HCT116 (cell line): ENCODE measurements around the gene GMDS. TPM values are rescaled to one million over a fixed set of nuclear protein-coding genes. Genes with fewer than 3 reads are reported as not detected.

Experiments
- ATAC-seq: fragments of 200-7000 bp; cut with Tn5 transposase; 2 replicates; pipeline ENCODE4 v1.9.1; 2020; ENCODE audit warnings: mild to moderate bottlenecking, moderate library complexity
- BruUV-seq: library from RNA; stranded (reverse); fragments of 400-500 nt; replicated peaks from 2 replicates; lab custom pipeline; 2021; lab: Mats Ljungman, UMichigan
- CTCF ChIA-PET: fragments of 300-600 bp; sonication (Branson Sonifier 250); formaldehyde crosslinking; loops from one replicate; lab custom pipeline; 2021; ENCODE audit warnings: antibody characterized with exemption; lab: Charles Lee
- POLR2A ChIA-PET: fragments of 300-600, 350-600 bp; sonication (Branson Sonifier 250); formaldehyde crosslinking; loops from one replicate; lab custom pipeline; 2021; ENCODE audit warnings: antibody characterized with exemption; lab: Charles Lee
- RAD21 ChIA-PET, 2 experiments: fragments of 300-600 bp; sonication (Branson Sonifier 250); formaldehyde crosslinking; loops; one replicate each; lab custom pipeline; 2023; ENCODE audit warnings: low total read pairs in 2 of 2; ENCODE audit not compliant: uncharacterized antibody in 2 of 2, unreplicated experiment in 2 of 2, low non-redundant PET in 1 of 2; lab: Charles Lee
- DNase-seq: peaks from one replicate; pipeline ENCODE4 v3.0.0-alpha.2; 2010; ENCODE audit warnings: low read depth, low spot score
- H2AFZ ChIP-seq: fragments of 200-600 bp; shearing (Covaris generic), sonication (generic); 2 replicates; pipeline ENCODE4 v1.6.1; 2017; ENCODE audit warnings: low read depth, mixed run types, mixed read lengths, antibody characterized with exemption, low read length; ENCODE audit not compliant: poor library complexity, severe bottlenecking
- H3K27ac ChIP-seq: 2 replicates; pipeline ENCODE4 v1.5.1; 2012; ENCODE audit warnings: low read depth, low read length
- H3K27me3 ChIP-seq: fragments of 200-600 bp; sonication (generic); 2 replicates; pipeline ENCODE4 v1.6.1; 2016; ENCODE audit warnings: mixed run types, low read length, mixed read lengths; ENCODE audit not compliant: insufficient read depth
- H3K36me3 ChIP-seq, 2 experiments: fragments of 200-500 bp in 1 of 2; fragments of 200-600 bp in 1 of 2; sonication (Bioruptor generic) in 1 of 2; sonication (generic) in 1 of 2; 2 replicates each; pipeline versions ENCODE4 v1.5.1 to v1.6.1; 2014 to 2016; ENCODE audit warnings: low read length in 2 of 2, inconsistent platforms in 1 of 2, mixed read lengths in 1 of 2, mixed run types in 1 of 2; ENCODE audit not compliant: insufficient read depth in 2 of 2, control insufficient read depth in 1 of 2
- H3K4me1 ChIP-seq, 2 experiments: fragments of 200-600 bp in 1 of 2; sonication (generic) in 1 of 2; 2 replicates each; pipeline versions ENCODE4 v1.5.1 to v1.6.1; 2012 to 2017; ENCODE audit warnings: low read length in 2 of 2, inconsistent platforms in 1 of 2, mild to moderate bottlenecking in 1 of 2, mixed read lengths in 1 of 2, mixed run types in 1 of 2, moderate library complexity in 1 of 2; ENCODE audit not compliant: insufficient read depth in 2 of 2, control insufficient read depth in 1 of 2
- H3K4me2 ChIP-seq: fragments of 200-600 bp; sonication (generic); 2 replicates; pipeline ENCODE4 v1.6.1; 2017; ENCODE audit warnings: mixed run types, low read length, mixed read lengths
- H3K4me3 ChIP-seq, 2 experiments: fragments of 200-600 bp in 1 of 2; sonication (generic) in 1 of 2; replicated peaks in 1 of 2; 2 replicates each; pipeline ENCODE4 v1.5.1; 2011 to 2016; ENCODE audit warnings: low read length in 2 of 2, control low read depth in 1 of 2, low read depth in 1 of 2, mild to moderate bottlenecking in 1 of 2, mixed read lengths in 1 of 2, mixed run types in 1 of 2
- H3K79me2 ChIP-seq: fragments of 200-600 bp; sonication (generic); 2 replicates; pipeline ENCODE4 v1.6.1; 2017; ENCODE audit warnings: mild to moderate bottlenecking, mixed run types, low read length, moderate library complexity, mixed read lengths; ENCODE audit not compliant: insufficient read depth
- H3K9ac ChIP-seq: fragments of 200-600 bp; sonication (generic); 2 replicates; pipeline ENCODE4 v1.6.1; 2016; ENCODE audit warnings: low read length, mixed read lengths
- H3K9me2 ChIP-seq: fragments of 200-600 bp; sonication (generic), shearing (Covaris generic); 2 replicates; pipeline ENCODE4 v1.6.1; 2017; ENCODE audit warnings: mixed run types, mild to moderate bottlenecking, moderate library complexity; ENCODE audit not compliant: insufficient read depth
- H3K9me3 ChIP-seq, 2 experiments: fragments of 200-500 bp in 1 of 2; fragments of 200-600 bp in 1 of 2; sonication (Bioruptor generic) in 1 of 2; sonication (generic) in 1 of 2; 2 replicates each; pipeline ENCODE4 v1.6.1; 2014 to 2017; ENCODE audit warnings: low read length in 2 of 2, mixed read lengths in 2 of 2, inconsistent platforms in 1 of 2, low read depth in 1 of 2, mild to moderate bottlenecking in 1 of 2, mixed run types in 1 of 2, moderate library complexity in 1 of 2; ENCODE audit not compliant: control insufficient read depth in 1 of 2, insufficient read depth in 1 of 2
- H4K20me1 ChIP-seq: fragments of 200-600 bp; sonication (generic), shearing (Covaris generic); 2 replicates; pipeline ENCODE4 v1.6.1; 2017; ENCODE audit warnings: mixed run types, mild to moderate bottlenecking, moderate library complexity; ENCODE audit not compliant: insufficient read depth
- ATF3 ChIP-seq: IDR thresholded peaks from 2 replicates; pipeline ENCODE4 v1.6.1; 2012
- CBX3 ChIP-seq: IDR thresholded peaks from 2 replicates; pipeline ENCODE4 v1.6.1; 2012; ENCODE audit warnings: low read depth
- JUND ChIP-seq: IDR thresholded peaks from 2 replicates; pipeline ENCODE4 v1.6.1; 2012
- POLR2AphosphoS5 ChIP-seq: IDR thresholded peaks from 2 replicates; pipeline ENCODE4 v1.6.1; 2011; ENCODE audit warnings: mild to moderate bottlenecking, low read depth, low read length, moderate library complexity
- RAD21 ChIP-seq: IDR thresholded peaks from 2 replicates; pipeline ENCODE4 v1.6.1; 2012; ENCODE audit warnings: low read depth, mild to moderate bottlenecking
- REST ChIP-seq: IDR thresholded peaks from 2 replicates; pipeline ENCODE4 v1.6.1; 2012; ENCODE audit warnings: low read depth
- SP1 ChIP-seq: IDR thresholded peaks from 2 replicates; pipeline ENCODE4 v1.6.1; 2012; ENCODE audit warnings: low read depth
- TCF7L2 ChIP-seq: IDR thresholded peaks from 2 replicates; pipeline ENCODE4 v1.7.0; 2011; ENCODE audit warnings: borderline replicate concordance, inconsistent platforms; ENCODE audit not compliant: insufficient read depth, insufficient read length; ENCODE audit errors: extremely low read depth
- YY1 ChIP-seq: IDR thresholded peaks from 2 replicates; pipeline ENCODE4 v1.6.1; 2011; ENCODE audit warnings: low read length, low read depth, moderate library complexity, mild to moderate bottlenecking; ENCODE audit not compliant: insufficient replicate concordance; ENCODE audit errors: extremely low read depth
- ZNF274 ChIP-seq: fragments of 200-500 bp; sonication (Bioruptor generic); IDR thresholded peaks from 2 replicates; pipeline ENCODE4 v1.6.1; 2014; ENCODE audit warnings: mild to moderate bottlenecking, low read depth, low read length, inconsistent platforms
- intact Hi-C: fragments of 100-400 bp; cut with micrococcal nuclease; formaldehyde crosslinking; loops from 2 replicates; pipeline ENCODE4 v1.10.0; 2022
- total RNA-seq: library from RNA; stranded (reverse); gene quantifications from one replicate; pipeline ENCODE4 v1.2.1, GENCODE V29; 2021; ENCODE audit not compliant: unreplicated experiment
- TF ChIP-seq, protein P1 (sequence below): IDR thresholded peaks from 2 replicates; pipeline ENCODE4 v1.6.1; 2011; ENCODE audit warnings: mild to moderate bottlenecking, low read length, moderate library complexity; ENCODE audit not compliant: insufficient replicate concordance; ENCODE audit errors: extremely low read depth

GMDS gene
- total RNA-seq, 1 experiment from 2014 or later = 34.4 TPM

- H4K20me1 ChIP-seq = no peaks in the 10 kb centered on the region
- H3K4me2 ChIP-seq = no peak overlapping the region
- no peaks in the 10 kb centered on the region for H3K9me3 ChIP-seq
- TF ChIP-seq TCF7L2 (no peak), JUND (no peak), POLR2AphosphoS5 (no peak)
- TF ChIP-seq, protein P1, sequence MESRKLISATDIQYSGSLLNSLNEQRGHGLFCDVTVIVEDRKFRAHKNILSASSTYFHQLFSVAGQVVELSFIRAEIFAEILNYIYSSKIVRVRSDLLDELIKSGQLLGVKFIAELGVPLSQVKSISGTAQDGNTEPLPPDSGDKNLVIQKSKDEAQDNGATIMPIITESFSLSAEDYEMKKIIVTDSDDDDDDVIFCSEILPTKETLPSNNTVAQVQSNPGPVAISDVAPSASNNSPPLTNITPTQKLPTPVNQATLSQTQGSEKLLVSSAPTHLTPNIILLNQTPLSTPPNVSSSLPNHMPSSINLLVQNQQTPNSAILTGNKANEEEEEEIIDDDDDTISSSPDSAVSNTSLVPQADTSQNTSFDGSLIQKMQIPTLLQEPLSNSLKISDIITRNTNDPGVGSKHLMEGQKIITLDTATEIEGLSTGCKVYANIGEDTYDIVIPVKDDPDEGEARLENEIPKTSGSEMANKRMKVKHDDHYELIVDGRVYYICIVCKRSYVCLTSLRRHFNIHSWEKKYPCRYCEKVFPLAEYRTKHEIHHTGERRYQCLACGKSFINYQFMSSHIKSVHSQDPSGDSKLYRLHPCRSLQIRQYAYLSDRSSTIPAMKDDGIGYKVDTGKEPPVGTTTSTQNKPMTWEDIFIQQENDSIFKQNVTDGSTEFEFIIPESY = no peak
- no peaks in the 10 kb centered on the region for H3K79me2 ChIP-seq
- DNase-seq = no peak
- H3K9me2 ChIP-seq = no peaks in the 10 kb centered on the region
- no peaks in the 10 kb centered on the region for H3K36me3 ChIP-seq
- ChIA-PET POLR2A (no interaction called here), RAD21 (no interaction called here), CTCF (no interaction called here)
- H3K4me1 ChIP-seq = no peaks in the 10 kb centered on the region
- H3K27me3 ChIP-seq = no peaks in the 10 kb centered on the region
- no TSS peak for BruUV-seq
- no peak overlapping the region for H2AFZ ChIP-seq
- no peak overlapping the region for H3K27ac ChIP-seq
- intact Hi-C loops = no loop called here
- no peak for ATAC-seq
- no peak overlapping the region for H3K4me3 ChIP-seq
- H3K9ac ChIP-seq = no peak overlapping the region
Measured at GRCh38 chr6:1574890-1575209, 670.6 kb downstream of the GMDS start.

DNA sequence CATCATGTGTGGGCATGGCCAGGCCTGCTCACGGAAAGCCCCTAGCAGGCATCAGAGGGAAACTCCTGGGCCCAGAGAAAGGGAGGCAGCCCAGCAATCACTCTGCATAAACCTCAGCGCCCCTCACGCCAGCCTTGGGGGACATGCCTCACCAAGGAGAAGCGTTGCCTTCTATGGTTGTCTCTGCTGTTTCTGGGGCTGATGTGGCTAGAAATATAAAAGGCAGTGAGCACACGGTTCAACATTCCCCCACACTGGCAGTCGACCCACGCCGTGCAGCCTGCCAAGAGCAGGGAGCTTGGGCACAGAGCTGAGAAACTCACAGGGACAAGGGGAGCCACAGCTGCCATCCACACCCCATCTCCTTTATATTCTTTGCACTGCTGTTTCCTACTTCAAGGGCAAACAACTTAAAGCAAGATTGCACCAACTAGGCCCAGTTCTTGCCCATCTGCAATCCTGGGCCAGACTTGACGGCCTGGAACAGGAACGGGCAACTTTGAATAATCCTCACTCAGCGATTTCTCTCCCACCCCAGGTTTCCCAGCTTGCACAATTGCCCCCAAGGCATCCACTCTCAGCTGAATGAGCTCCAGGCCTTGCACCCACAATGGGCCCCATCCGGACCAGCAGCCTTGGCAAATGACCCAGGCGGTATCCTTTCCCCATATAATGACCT is 671.2 kb downstream of the GMDS start:
- no peak for ATAC-seq
- Histone ChIP-seq H3K4me2 (no peak overlapping the region), H3K9ac (no peak overlapping the region), H4K20me1 (no peaks in the 10 kb centered on the region), H3K9me2 (no peaks in the 10 kb centered on the region), H3K36me3 (no peaks in the 10 kb centered on the region), H3K27ac (no peak overlapping the region), H2AFZ (no peak overlapping the region), H3K79me2 (no peaks in the 10 kb centered on the region), H3K27me3 (no peaks in the 10 kb centered on the region), H3K4me1 (no peaks in the 10 kb centered on the region), H3K4me3 (no peak overlapping the region), H3K9me3 (no peaks in the 10 kb centered on the region)
- BruUV-seq = no TSS peak
- no peak for DNase-seq
- ChIA-PET CTCF (no interaction called here), POLR2A (no interaction called here), RAD21 (no interaction called here)
- intact Hi-C loops = no loop called here
- TF ChIP-seq REST = no peak
- TF ChIP-seq JUND = no peak
- TF ChIP-seq CBX3 = no peak
- TF ChIP-seq ATF3 = no peak
- no peak for TF ChIP-seq SP1
- no peak for TF ChIP-seq YY1
- TF ChIP-seq ZNF274 = no peak
- TF ChIP-seq, protein P1 = no peak
- TF ChIP-seq RAD21 = no peak
